A549 treated with CpdA at 1 μM for 4 hours (cell line): ENCODE measurements around the gene SZRD1. TPM values are rescaled to one million over a fixed set of nuclear protein-coding genes. Genes with fewer than 3 reads are reported as not detected.

Source experiments
- total RNA-seq: library from RNA; stranded (reverse); fragments of 200-300 nt; extraction: Qiagen RNA extraction; gene quantifications from 5 replicates; pipeline ENCODE4 v1.2.3, GENCODE V29; 2022; ENCODE audit warnings: low read depth

Gene SZRD1, protein sequence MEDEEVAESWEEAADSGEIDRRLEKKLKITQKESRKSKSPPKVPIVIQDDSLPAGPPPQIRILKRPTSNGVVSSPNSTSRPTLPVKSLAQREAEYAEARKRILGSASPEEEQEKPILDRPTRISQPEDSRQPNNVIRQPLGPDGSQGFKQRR
- total RNA-seq: 75.5 to 95.8 TPM (median 89.8 TPM) in 5 replicates

DNA sequence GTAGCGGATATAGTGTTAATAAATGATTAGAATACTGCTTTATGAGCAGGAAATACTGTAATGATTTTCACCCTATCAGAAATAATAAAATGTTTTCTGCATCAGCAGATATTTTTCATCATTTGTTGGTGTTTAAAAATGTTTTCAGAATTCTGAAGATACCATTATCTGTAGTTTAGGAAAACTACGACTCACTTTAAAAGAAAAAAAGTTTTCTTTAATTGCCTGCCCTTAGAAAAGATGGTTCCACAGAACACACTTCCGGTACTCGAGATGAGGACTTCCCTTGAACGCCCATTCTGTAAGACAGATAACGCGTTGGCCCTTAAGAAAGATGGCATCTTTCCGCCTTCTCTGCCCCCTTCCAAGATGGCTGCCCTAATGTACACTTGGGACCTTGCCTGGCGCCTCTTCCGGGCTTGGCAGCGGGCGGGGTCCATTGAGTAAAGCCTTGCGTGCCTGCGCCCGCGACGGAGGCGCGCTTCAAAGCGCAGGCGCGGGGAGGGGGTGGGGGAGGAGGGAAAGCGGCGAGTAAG is at the start of gene SZRD1:
Gene SZRD1, plus strand, starts transcription at position 521 of the 536 bp plus-strand sequence. CDS start 16 bp downstream, outside the sequence.

DNA sequence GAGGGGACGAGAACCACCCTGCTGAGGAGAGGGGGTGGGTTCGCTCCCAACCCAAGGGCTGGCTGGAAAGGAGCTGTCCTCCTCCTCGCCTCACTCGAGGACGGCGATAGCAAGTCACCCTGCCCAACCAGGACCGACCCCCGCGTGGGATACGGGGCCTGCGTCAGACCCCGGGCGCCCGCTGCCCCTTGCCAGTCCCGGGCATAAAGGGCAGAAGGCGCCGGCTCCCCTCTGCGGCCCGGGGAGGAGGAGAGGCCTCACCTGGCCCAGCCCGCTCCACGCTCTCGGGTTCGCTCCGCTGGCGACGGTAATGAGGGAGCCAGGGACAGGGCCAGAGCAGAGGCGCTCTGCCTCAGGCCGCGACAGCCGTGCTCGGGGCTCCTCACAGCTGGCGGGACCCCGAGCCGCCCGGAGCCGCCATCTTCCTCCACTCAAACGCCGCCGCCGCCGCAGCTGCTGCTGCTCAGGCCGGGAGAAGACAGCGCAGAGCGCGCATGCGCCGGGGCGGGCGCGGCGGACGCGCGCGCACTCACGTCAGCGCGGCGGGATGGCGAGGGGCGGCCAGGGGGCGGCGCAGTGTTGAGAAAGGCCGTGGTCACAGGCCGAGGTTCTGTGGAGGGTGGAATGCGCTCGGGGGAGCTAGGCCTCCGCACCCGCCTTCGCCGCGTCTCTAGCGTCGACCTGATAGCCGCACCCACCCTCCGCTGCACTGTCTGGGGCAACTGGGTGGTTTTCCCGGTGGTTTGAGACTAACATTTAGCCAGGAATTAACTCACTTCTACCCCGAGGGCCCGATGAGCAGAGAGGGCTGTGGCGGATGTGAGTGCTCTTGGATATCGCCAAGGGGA is 14.8 kb upstream of the SZRD1 start, which contains the start of gene FBXO42:
Gene FBXO42, minus strand, starts transcription at position 487 of the 848 bp plus-strand sequence. CDS start 37,062 bp downstream, outside the sequence.

DNA sequence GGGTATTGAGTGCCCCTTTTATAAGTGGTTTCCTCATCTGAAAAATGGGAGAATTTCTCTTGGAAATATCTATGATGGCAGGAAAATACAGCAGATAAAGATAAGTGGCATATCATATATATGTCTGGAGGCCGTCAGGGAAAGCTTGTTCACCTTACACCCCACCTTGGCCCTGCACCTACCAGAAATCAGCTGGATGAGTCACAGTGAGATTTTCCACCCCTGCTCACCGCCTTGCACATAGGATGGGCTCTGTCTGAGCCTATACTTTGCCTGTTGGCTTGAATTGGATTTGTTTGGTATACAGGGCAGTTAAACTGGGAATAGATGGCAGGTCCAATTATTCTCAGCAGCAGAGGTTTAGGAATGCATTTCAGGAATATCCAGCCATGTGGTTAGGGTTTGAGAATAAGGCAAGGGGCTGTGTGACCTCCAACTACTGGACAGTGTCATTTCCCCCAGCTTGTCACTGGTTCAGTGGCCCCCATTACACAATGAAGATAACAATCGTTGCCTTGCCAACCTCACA is 70.0 kb downstream of the SZRD1 start, which contains the start of gene SPATA21:
Gene SPATA21, minus strand, starts transcription at position 479 of the 529 bp plus-strand sequence. CDS start 6,053 bp downstream, outside the sequence.

DNA sequence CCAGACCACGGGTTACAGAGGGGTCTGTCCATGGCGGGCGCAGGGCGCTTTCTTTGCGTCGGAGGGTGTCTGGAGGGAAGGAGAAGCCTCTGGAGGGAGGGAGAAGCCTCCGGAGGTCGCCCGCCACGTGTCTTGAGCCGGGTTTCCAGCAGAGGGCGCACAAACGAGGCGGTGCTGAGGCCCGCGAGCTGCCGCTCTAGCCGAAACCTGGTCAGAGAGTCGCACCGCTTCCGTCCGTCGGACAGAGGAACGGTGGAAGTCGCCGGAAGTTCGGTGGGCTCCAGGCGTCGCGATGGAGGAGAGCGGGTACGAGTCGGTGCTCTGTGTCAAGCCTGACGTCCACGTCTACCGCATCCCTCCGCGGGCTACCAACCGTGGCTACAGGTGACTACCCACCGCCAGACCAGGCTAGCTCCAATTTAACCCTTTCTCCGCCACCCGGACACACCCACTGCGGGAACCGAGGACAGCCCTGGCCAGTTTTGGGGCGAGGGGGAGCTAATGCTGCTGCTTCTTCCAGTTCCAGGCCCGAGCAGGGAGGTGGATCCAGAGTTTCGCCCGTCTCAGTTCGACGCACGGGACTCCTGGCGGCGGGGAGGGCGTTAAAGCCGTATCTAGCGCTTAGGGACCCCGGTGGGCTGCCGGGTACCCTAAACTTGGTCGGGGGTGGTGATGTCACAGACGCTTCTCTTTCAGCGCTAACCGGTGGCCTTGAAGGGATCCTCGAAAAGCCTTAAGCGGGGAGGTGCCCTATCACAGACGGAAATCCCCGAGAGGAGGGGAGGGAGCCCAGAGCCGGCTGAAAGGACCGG is 73.6 kb downstream of the SZRD1 start, which contains the start of gene NECAP2:
Gene NECAP2, plus strand, starts transcription at position 255 of the 812 bp plus-strand sequence. Its CDS starts 38 bp downstream, at position 293.

Other genes with a start within 250 kb of the SZRD1 start
- 104 to 139 TPM (median 130 TPM) in 5 replicates for gene EPHA2, start 211.2 kb upstream of the SZRD1 start, total RNA-seq
- gene ARHGEF19, start 154.6 kb upstream of the SZRD1 start, total RNA-seq: 5.7 to 7.8 TPM (median 6.4 TPM) in 5 replicates
- 2.4 to 4.8 TPM (median 3.6 TPM) in 5 replicates for gene CPLANE2, start 130.1 kb upstream of the SZRD1 start, total RNA-seq
- 8.6 to 9.3 TPM (median 8.7 TPM) in 5 replicates for gene FBXO42, start 14.8 kb upstream of the SZRD1 start, total RNA-seq
- gene SPATA21, start 70.2 kb downstream of the SZRD1 start, total RNA-seq: 0.06 to 0.12 TPM (median 0.09 TPM) in 4 of 5 replicates, not detected in the other
- gene NECAP2, start 73.5 kb downstream of the SZRD1 start, total RNA-seq: 40.3 to 42.7 TPM (median 40.6 TPM) in 5 replicates
- gene RNU1-1, start 147.0 kb downstream of the SZRD1 start, total RNA-seq: not detected in 5 replicates
- gene NBPF1, start 246.3 kb downstream of the SZRD1 start, total RNA-seq: 15.4 to 23.6 TPM (median 22.8 TPM) in 5 replicates